Mesendoderm (in vitro differentiated cells): Measurements from ENCODE around the gene C16orf89.
A peak's percentile ranks its signal among the peaks of the same experiment; 100 is the strongest.

Source experiments
- DNase-seq: peaks from one replicate; pipeline ENCODE4 v3.0.0; 2013
- H2AK5ac ChIP-seq: 2 replicates; pipeline ENCODE4 v1.6.1; 2013; ENCODE audit warnings: low read length, inconsistent platforms
- H2BK120ac ChIP-seq: 2 replicates; pipeline ENCODE4 v1.6.1; 2013; ENCODE audit warnings: low read depth, mild to moderate bottlenecking, low read length, moderate library complexity, mixed read lengths
- H2BK15ac ChIP-seq: replicated peaks from 2 replicates; pipeline ENCODE4 v1.6.1; 2013; ENCODE audit warnings: low read depth, mild to moderate bottlenecking, moderate library complexity
- H2BK5ac ChIP-seq: 2 replicates; pipeline ENCODE4 v1.6.1; 2013; ENCODE audit warnings: low read length, inconsistent platforms
- H3K18ac ChIP-seq: 2 replicates; pipeline ENCODE4 v1.6.1; 2013; ENCODE audit warnings: mild to moderate bottlenecking, low read length, mixed read lengths
- H3K23ac ChIP-seq: one replicate; pipeline ENCODE4 v1.6.1; 2013; ENCODE audit warnings: low read length
- H3K27ac ChIP-seq: 2 replicates; pipeline ENCODE4 v1.5.1; 2013; ENCODE audit warnings: low read depth, mild to moderate bottlenecking, inconsistent platforms, low read length, moderate library complexity
- H3K27me3 ChIP-seq: 2 replicates; pipeline ENCODE4 v1.6.1; 2013; ENCODE audit warnings: low read length, control low read depth, mild to moderate bottlenecking, inconsistent platforms; ENCODE audit not compliant: insufficient read depth, poor library complexity
- H3K36me3 ChIP-seq: 2 replicates; pipeline ENCODE4 v1.6.1; 2013; ENCODE audit warnings: low read length, inconsistent platforms; ENCODE audit not compliant: control insufficient read depth, insufficient read depth
- H3K4ac ChIP-seq: one replicate; pipeline ENCODE4 v1.6.1; 2013; ENCODE audit warnings: low read depth, mild to moderate bottlenecking, low read length, moderate library complexity
- H3K4me1 ChIP-seq: 2 replicates; pipeline ENCODE4 v1.6.1; 2013; ENCODE audit warnings: low read depth, low read length, inconsistent platforms; ENCODE audit not compliant: control insufficient read depth
- H3K4me2 ChIP-seq: 2 replicates; pipeline ENCODE4 v1.6.1; 2013; ENCODE audit warnings: low read length
- H3K4me3 ChIP-seq: 2 replicates; pipeline ENCODE4 v1.5.1; 2013; ENCODE audit warnings: mild to moderate bottlenecking, low read length
- H3K56ac ChIP-seq: one replicate; pipeline ENCODE4 v1.6.1; 2013; ENCODE audit warnings: low read length
- H3K79me1 ChIP-seq: 2 replicates; pipeline ENCODE4 v1.6.1; 2013; ENCODE audit warnings: low read length, inconsistent platforms
- H3K79me2 ChIP-seq: 2 replicates; pipeline ENCODE4 v1.6.1; 2013; ENCODE audit warnings: mild to moderate bottlenecking, low read length; ENCODE audit not compliant: control insufficient read depth, insufficient read depth
- H3K9ac ChIP-seq: 2 replicates; pipeline ENCODE4 v1.6.1; 2013; ENCODE audit warnings: low read length, inconsistent platforms
- H4K5ac ChIP-seq: one replicate; pipeline ENCODE4 v1.6.1; 2013; ENCODE audit warnings: low read length
- H4K8ac ChIP-seq: one replicate; pipeline ENCODE4 v1.6.1; 2013; ENCODE audit warnings: low read depth, mild to moderate bottlenecking, control low read depth, low read length, moderate library complexity
- WGBS: extraction: QIAGEN DNeasy Blood & Tissue Kit; methylation state at CpG from one replicate; pipeline ENCODE4 v1.1.7; 2013; ENCODE audit warnings: low lambda C conversion rate, missing lambda C conversion rate; ENCODE audit not compliant: insufficient coverage; ENCODE audit errors: extremely low coverage; 5-methylcytosine and 5-hydroxymethylcytosine counted together

C16orf89 gene

GRCh38 chr16:5072334-5073278 is 6.8 kb upstream of the C16orf89 start:
- peaks cover 8% of the 10 kb centered on the region for H3K79me2 ChIP-seq
- H2BK15ac ChIP-seq: no peak overlapping the region
- H2BK5ac ChIP-seq: no peak overlapping the region
- H3K36me3 ChIP-seq: peaks cover 5% of the 10 kb centered on the region
- H3K4me1 ChIP-seq: no peaks in the 10 kb centered on the region
- no peak overlapping the region for H3K23ac ChIP-seq
- H3K18ac ChIP-seq: no peak overlapping the region
- no peak overlapping the region for H2BK120ac ChIP-seq
- no CpG with 5 or more reads among the region's 12 CpGs for WGBS
- no peak overlapping the region for H3K4ac ChIP-seq
- no peak for DNase-seq
- peak overlapping the region; percentile 87 for H3K9ac ChIP-seq
- H3K27me3 ChIP-seq: no peaks in the 10 kb centered on the region
- H2AK5ac ChIP-seq: peak overlapping the region; percentile 57
- H3K27ac ChIP-seq: no peak overlapping the region
- peak overlapping the region; percentile 94 for H3K56ac ChIP-seq
- no peak overlapping the region for H4K8ac ChIP-seq
- H3K4me3 ChIP-seq: peak overlapping the region; percentile 84
- peak overlapping the region; percentile 96 for H3K4me2 ChIP-seq
- peaks cover 4% of the 10 kb centered on the region for H3K79me1 ChIP-seq
- peak overlapping the region; percentile 84 for H4K5ac ChIP-seq

- DNase-seq: peak; percentile 91
- Histone ChIP-seq H3K4me1 (no peaks in the 10 kb centered on the region), H2BK15ac (no peak within 1 kb of the TSS), H3K79me1 (peaks cover 4% of the 10 kb centered on the region), H3K56ac (peak within 1 kb of the TSS; percentile 94), H3K27ac (no peak within 1 kb of the TSS), H2BK5ac (no peak within 1 kb of the TSS), H4K5ac (peak within 1 kb of the TSS; percentile 84), H3K23ac (no peak within 1 kb of the TSS), H3K4ac (peak within 1 kb of the TSS; percentile 21), H3K27me3 (no peaks in the 10 kb centered on the region), H3K4me2 (peak within 1 kb of the TSS; percentile 96), H2BK120ac (no peak within 1 kb of the TSS), H4K8ac (no peak within 1 kb of the TSS), H3K36me3 (peaks cover 3% of the 10 kb centered on the region), H3K4me3 (peak within 1 kb of the TSS; percentile 84), H3K18ac (no peak within 1 kb of the TSS), H3K9ac (peak within 1 kb of the TSS; percentile 87), H3K79me2 (peaks cover 8% of the 10 kb centered on the region), H2AK5ac (peak within 1 kb of the TSS; percentile 57)
- WGBS: no CpG with 5 or more reads among the region's 53 CpGs
Observed at GRCh38 chr16:5071681-5072333, 6.1 kb upstream of the C16orf89 start, which contains the start of gene ALG1. TSS of gene ALG1 (plus strand) at chr16:5071843. CDS start at chr16:5071850, 7 bp downstream.

GRCh38 chr16:5071341-5071680 is 5.6 kb upstream of the C16orf89 start:
- Histone ChIP-seq H3K79me2 (peaks cover 8% of the 10 kb centered on the region), H2BK120ac (no peak overlapping the region), H4K8ac (no peak overlapping the region), H3K4me2 (no peak overlapping the region), H3K4me1 (no peaks in the 10 kb centered on the region), H3K4me3 (no peak overlapping the region), H3K23ac (no peak overlapping the region), H3K36me3 (peaks cover 1% of the 10 kb centered on the region), H2AK5ac (no peak overlapping the region), H2BK5ac (no peak overlapping the region), H3K56ac (no peak overlapping the region), H3K27me3 (no peaks in the 10 kb centered on the region), H3K4ac (no peak overlapping the region), H2BK15ac (no peak overlapping the region), H3K18ac (no peak overlapping the region), H3K79me1 (peaks cover 4% of the 10 kb centered on the region), H3K27ac (no peak overlapping the region), H3K9ac (no peak overlapping the region), H4K5ac (peak overlapping the region; percentile 7)
- DNase-seq: no peak
- no CpG with 5 or more reads among the region's 7 CpGs for WGBS

- Histone ChIP-seq H3K9ac (no peak overlapping the region), H3K36me3 (no peaks in the 10 kb centered on the region), H3K79me2 (peaks cover 8% of the 10 kb centered on the region), H2BK5ac (no peak overlapping the region), H3K23ac (no peak overlapping the region), H3K4ac (no peak overlapping the region), H2BK120ac (no peak overlapping the region), H3K4me3 (no peak overlapping the region), H3K18ac (no peak overlapping the region), H3K4me1 (no peaks in the 10 kb centered on the region), H3K79me1 (peaks cover 4% of the 10 kb centered on the region), H2BK15ac (no peak overlapping the region), H2AK5ac (no peak overlapping the region), H4K8ac (no peak overlapping the region), H3K27ac (no peak overlapping the region), H3K4me2 (no peak overlapping the region), H4K5ac (peak overlapping the region; percentile 5), H3K27me3 (no peaks in the 10 kb centered on the region), H3K56ac (no peak overlapping the region)
- DNase-seq: no peak
- no CpG with 5 or more reads among the region's 15 CpGs for WGBS
Observed at GRCh38 chr16:5070431-5071186, 4.9 kb upstream of the C16orf89 start.

GRCh38 chr16:5069854-5070253 is 4.1 kb upstream of the C16orf89 start:
- no peak overlapping the region for H2AK5ac ChIP-seq
- H3K23ac ChIP-seq: no peak overlapping the region
- H3K56ac ChIP-seq: no peak overlapping the region
- no peak overlapping the region for H2BK15ac ChIP-seq
- H3K27ac ChIP-seq: no peak overlapping the region
- no peaks in the 10 kb centered on the region for H3K27me3 ChIP-seq
- H3K4me1 ChIP-seq: no peaks in the 10 kb centered on the region
- no peak overlapping the region for H3K4me3 ChIP-seq
- H3K79me2 ChIP-seq: peaks cover 8% of the 10 kb centered on the region
- no CpG with 5 or more reads among the region's 9 CpGs for WGBS
- H2BK120ac ChIP-seq: no peak overlapping the region
- no peak overlapping the region for H3K9ac ChIP-seq
- no peak for DNase-seq
- no peak overlapping the region for H3K4ac ChIP-seq
- no peak overlapping the region for H4K8ac ChIP-seq
- H4K5ac ChIP-seq: no peak overlapping the region
- H3K4me2 ChIP-seq: no peak overlapping the region
- H3K79me1 ChIP-seq: peaks cover 4% of the 10 kb centered on the region
- H3K18ac ChIP-seq: no peak overlapping the region
- H2BK5ac ChIP-seq: no peak overlapping the region
- H3K36me3 ChIP-seq: no peaks in the 10 kb centered on the region
